ENCODE results near the gene NEGR1.

Gene NEGR1

DNA sequence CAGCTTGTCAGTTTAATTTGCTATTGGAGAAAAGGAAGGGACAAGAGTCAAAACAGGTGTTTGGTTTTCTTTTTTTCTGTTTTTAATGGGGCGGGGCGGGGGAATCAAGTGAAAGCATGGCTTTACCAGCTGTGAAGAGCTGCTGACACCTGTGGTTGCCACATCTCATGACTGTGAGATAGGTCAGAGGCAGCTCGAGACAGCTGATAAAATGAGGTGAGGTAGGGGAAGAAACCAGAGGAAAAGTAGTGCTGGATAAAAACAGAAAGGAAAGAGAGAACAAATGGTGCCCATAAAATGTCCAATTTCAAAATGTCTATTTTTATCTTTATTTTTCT lies 272.3 kb downstream of the NEGR1 start:
- TF ChIP-seq MYC (IDR thresholded peaks at IDR 0.05; ENCODE audit: low read depth, low read length), result no peak
- TF ChIP-seq, protein P1, sequence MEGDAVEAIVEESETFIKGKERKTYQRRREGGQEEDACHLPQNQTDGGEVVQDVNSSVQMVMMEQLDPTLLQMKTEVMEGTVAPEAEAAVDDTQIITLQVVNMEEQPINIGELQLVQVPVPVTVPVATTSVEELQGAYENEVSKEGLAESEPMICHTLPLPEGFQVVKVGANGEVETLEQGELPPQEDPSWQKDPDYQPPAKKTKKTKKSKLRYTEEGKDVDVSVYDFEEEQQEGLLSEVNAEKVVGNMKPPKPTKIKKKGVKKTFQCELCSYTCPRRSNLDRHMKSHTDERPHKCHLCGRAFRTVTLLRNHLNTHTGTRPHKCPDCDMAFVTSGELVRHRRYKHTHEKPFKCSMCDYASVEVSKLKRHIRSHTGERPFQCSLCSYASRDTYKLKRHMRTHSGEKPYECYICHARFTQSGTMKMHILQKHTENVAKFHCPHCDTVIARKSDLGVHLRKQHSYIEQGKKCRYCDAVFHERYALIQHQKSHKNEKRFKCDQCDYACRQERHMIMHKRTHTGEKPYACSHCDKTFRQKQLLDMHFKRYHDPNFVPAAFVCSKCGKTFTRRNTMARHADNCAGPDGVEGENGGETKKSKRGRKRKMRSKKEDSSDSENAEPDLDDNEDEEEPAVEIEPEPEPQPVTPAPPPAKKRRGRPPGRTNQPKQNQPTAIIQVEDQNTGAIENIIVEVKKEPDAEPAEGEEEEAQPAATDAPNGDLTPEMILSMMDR (IDR thresholded peaks at IDR 0.05; ENCODE audit: low read depth, low read length), result no peak
- TF ChIP-seq POLR2A (IDR thresholded peaks at IDR 0.05; ENCODE audit: extremely low read depth, insufficient read length), result no peak
- TF ChIP-seq, protein P2, sequence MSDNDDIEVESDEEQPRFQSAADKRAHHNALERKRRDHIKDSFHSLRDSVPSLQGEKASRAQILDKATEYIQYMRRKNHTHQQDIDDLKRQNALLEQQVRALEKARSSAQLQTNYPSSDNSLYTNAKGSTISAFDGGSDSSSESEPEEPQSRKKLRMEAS (IDR thresholded peaks at IDR 0.05; ENCODE audit: low read depth, low read length), result no peak
- H3K4me3 ChIP-seq (ENCODE audit: low read depth, low read length), result no peak overlapping the region
- no peak for DNase-seq (ENCODE audit: low read depth)

DNA sequence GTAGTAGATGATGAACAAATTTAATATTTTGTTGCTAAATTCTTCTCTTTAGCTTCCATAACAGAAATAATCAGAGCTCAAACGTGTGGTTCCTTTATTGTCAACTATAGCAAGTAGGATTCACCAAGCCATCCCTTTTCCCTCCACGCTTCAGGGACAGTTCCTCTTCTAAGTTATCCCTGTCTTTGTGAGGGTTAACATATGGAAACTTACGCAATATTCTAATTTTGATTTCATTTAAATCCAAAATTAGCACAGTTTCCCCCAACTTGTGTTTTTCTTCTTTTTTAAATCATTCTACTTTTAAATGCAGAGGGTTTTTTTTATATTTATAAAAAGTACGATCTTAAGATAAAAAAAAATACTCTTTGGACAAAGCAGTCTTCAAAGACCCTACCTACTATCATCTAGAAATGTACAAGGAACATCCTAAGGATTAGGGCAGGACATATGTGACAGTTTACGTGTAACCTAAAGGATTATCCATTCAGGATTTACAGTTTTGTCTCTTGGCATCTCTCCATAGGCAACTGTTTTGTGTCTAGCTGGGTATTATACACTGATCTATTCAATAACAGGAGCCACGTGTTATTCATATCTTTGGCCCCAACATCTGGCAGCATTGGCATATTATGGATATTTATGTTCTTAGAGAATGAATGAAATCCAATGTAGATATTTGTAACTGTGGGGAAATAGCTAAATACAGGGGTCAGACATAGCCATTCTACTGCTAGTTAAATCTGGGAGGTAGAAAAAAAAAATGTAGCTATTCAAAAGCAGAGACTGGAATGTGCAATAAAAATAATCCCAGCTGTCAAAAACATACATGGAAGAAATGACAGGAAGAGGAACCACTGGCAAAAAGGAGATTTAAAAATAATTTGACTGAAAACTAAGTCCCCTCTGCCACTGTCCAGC lies 272.9 kb downstream of the NEGR1 start:
- no peak for TF ChIP-seq MYC (IDR thresholded peaks at IDR 0.05; ENCODE audit: low read depth, low read length)
- TF ChIP-seq, protein P1 (IDR thresholded peaks at IDR 0.05; ENCODE audit: low read depth, low read length), result no peak
- no peak for TF ChIP-seq POLR2A (IDR thresholded peaks at IDR 0.05; ENCODE audit: extremely low read depth, insufficient read length)
- TF ChIP-seq, protein P2 (IDR thresholded peaks at IDR 0.05; ENCODE audit: low read depth, low read length), result no peak
- H3K4me3 ChIP-seq (ENCODE audit: low read depth, low read length), result no peak overlapping the region
- DNase-seq (ENCODE audit: low read depth), result no peak

DNA sequence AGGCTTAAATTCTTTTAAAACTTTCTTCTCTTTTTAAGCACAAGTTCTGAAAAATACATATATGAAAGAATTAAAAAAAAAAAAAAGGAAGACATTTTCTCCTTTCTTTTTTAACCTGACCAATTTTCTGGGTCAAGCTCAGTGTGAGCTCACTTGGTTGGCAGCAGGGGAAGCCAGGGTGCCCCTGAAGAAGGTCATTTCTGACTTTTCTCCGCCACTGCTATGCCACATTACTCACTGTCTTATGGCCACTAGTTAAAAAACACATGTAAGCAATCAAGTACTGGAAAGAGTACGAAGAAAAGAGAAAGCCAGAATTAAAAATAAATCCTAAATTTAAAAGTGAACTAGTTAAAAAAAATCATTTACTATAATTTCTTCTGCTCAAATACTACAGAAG lies 275.0 kb downstream of the NEGR1 start:
- no peak overlapping the region for H3K4me3 ChIP-seq (ENCODE audit: low read depth, low read length)
- DNase-seq (ENCODE audit: low read depth), result no peak
- TF ChIP-seq, protein P2 (IDR thresholded peaks at IDR 0.05; ENCODE audit: low read depth, low read length), result no peak
- no peak for TF ChIP-seq MYC (IDR thresholded peaks at IDR 0.05; ENCODE audit: low read depth, low read length)
- TF ChIP-seq, protein P1 (IDR thresholded peaks at IDR 0.05; ENCODE audit: low read depth, low read length), result no peak
- TF ChIP-seq POLR2A (IDR thresholded peaks at IDR 0.05; ENCODE audit: extremely low read depth, insufficient read length), result no peak

DNA sequence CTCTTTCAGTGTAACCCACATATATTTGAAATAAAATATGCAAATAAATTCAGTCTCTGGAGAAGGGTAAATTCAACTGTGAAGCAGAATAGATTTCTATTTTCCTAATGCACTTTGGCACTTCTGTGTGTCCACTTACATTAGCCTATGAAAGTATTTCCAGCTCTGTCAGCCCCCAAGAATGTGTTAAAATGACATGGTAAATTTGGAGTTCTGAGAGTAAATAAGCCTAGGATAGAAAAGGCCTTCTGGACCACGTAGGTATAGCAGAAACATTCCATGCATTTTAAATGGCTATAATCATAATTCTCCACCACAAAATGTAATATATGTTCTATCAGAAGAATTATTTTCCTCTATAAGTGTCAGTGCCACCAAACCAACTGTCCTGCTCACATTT lies 276.2 kb downstream of the NEGR1 start:
- no peak overlapping the region for H3K4me3 ChIP-seq (ENCODE audit: low read depth, low read length)
- no peak for DNase-seq (ENCODE audit: low read depth)
- TF ChIP-seq POLR2A (IDR thresholded peaks at IDR 0.05; ENCODE audit: extremely low read depth, insufficient read length), result no peak
- TF ChIP-seq MYC (IDR thresholded peaks at IDR 0.05; ENCODE audit: low read depth, low read length), result no peak
- TF ChIP-seq, protein P1 (IDR thresholded peaks at IDR 0.05; ENCODE audit: low read depth, low read length), result no peak
- TF ChIP-seq, protein P2 (IDR thresholded peaks at IDR 0.05; ENCODE audit: low read depth, low read length), result no peak

DNA sequence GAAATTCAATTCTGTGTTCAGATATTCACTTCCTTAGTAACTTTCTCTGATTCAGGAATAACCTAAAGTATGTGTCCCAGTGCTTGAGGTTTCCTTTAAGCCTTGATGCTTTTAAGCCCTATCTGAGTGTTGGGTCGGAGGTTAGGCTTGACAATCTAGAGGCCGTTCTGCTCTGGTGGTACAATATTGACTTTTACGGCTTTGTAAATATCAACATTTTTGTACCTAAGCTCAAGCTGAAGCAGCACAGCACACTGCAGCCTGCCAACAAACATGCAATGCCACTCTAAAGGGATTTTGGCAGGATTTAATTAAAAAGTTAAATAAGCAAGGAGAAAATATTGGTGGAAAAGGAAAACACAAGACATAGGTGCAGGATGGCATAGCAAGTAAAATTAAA lies 279.2 kb downstream of the NEGR1 start:
- no peak for DNase-seq (ENCODE audit: low read depth)
- TF ChIP-seq POLR2A (IDR thresholded peaks at IDR 0.05; ENCODE audit: extremely low read depth, insufficient read length), result no peak
- TF ChIP-seq, protein P2 (IDR thresholded peaks at IDR 0.05; ENCODE audit: low read depth, low read length), result no peak
- TF ChIP-seq, protein P1 (IDR thresholded peaks at IDR 0.05; ENCODE audit: low read depth, low read length), result no peak
- TF ChIP-seq MYC (IDR thresholded peaks at IDR 0.05; ENCODE audit: low read depth, low read length), result no peak
- no peak overlapping the region for H3K4me3 ChIP-seq (ENCODE audit: low read depth, low read length)

Data from NB4 (cell line).